ENCODE data around the gene GSS. TPM values are rescaled to one million over a fixed set of nuclear protein-coding genes. Genes with fewer than 3 reads are reported as not detected.

Gene GSS
- polyA plus RNA-seq, 1 experiment: 71.6 TPM

DNA sequence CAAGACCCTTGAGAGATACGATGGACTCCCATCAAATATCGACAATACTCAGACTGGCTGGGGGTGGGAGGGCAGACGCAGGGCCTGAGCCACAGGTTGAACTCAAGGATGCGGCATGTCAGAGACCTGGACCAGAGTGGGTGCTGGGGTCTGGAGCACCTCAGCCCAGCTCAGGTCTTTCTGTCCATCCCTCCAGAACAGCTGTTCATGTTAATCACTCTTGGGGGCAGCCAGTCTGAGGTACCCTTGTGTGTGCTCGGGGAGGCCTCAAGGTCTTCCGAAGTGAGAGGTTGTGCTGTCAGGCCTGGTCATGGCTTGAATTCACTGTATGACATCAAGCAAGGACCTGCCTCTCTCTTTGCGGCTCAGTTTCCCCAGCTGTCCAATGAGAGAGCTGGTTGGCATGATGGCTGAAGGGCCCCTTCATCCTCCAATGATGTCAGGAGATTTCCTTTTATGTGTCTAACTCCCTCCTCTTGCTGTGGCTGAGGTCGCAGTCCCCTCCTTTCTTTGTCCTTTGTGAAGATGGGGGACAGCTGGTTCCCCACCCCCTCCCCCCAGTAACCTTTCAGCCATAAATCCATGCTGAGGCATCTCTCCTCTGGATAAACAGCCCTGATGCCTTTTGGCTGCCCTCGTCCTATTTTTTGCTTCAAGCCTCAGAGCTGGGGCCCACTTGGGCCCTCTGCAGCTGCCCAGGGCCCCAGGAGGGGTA lies 15.4 kb upstream of the GSS start:
- H3K27ac ChIP-seq (ENCODE audit: low read depth, low read length): no peak overlapping the region
- TF ChIP-seq, protein P1, sequence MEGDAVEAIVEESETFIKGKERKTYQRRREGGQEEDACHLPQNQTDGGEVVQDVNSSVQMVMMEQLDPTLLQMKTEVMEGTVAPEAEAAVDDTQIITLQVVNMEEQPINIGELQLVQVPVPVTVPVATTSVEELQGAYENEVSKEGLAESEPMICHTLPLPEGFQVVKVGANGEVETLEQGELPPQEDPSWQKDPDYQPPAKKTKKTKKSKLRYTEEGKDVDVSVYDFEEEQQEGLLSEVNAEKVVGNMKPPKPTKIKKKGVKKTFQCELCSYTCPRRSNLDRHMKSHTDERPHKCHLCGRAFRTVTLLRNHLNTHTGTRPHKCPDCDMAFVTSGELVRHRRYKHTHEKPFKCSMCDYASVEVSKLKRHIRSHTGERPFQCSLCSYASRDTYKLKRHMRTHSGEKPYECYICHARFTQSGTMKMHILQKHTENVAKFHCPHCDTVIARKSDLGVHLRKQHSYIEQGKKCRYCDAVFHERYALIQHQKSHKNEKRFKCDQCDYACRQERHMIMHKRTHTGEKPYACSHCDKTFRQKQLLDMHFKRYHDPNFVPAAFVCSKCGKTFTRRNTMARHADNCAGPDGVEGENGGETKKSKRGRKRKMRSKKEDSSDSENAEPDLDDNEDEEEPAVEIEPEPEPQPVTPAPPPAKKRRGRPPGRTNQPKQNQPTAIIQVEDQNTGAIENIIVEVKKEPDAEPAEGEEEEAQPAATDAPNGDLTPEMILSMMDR (IDR thresholded peaks at IDR 0.05; ENCODE audit: low read depth, low read length): no peak
- ChIA-PET CTCF (interaction anchor here (0.6 to 1.5 kb wide), 3 partner anchors 16 to 714 kb away, joined by 3 to 6 read pairs (median 3); no protein-coding TSS in a partner anchor), POLR2A (no interaction called here)
- no peak overlapping the region for H3K4me3 ChIP-seq (ENCODE audit: low read depth, low read length)
- H3K9me3 ChIP-seq (ENCODE audit: control insufficient read depth, insufficient read depth, low read length): no peaks in the 10 kb centered on the region
- peaks cover 16% of the 10 kb centered on the region for H3K27me3 ChIP-seq (ENCODE audit: control insufficient read depth, insufficient read depth, low read length)
- DNase-seq (ENCODE audit: low read depth, low spot score): no peak

GRCh38 chr20:34970193-34970840 lies 14.7 kb upstream of the GSS start:
- ChIA-PET CTCF (no interaction called here), POLR2A (no interaction called here)
- DNase-seq (ENCODE audit: low read depth, low spot score): no peak
- Histone ChIP-seq H3K4me3 (ENCODE audit: low read depth, low read length) (no peak overlapping the region), H3K27me3 (ENCODE audit: control insufficient read depth, insufficient read depth, low read length) (peaks cover 16% of the 10 kb centered on the region), H3K9me3 (ENCODE audit: control insufficient read depth, insufficient read depth, low read length) (no peaks in the 10 kb centered on the region), H3K27ac (ENCODE audit: low read depth, low read length) (no peak overlapping the region)
- TF ChIP-seq, protein P1 (IDR thresholded peaks at IDR 0.05; ENCODE audit: low read depth, low read length): no peak

GRCh38 chr20:34968042-34968775 lies 12.6 kb upstream of the GSS start:
- H3K27ac ChIP-seq (ENCODE audit: low read depth, low read length): no peak overlapping the region
- no peak for DNase-seq (ENCODE audit: low read depth, low spot score)
- H3K27me3 ChIP-seq (ENCODE audit: control insufficient read depth, insufficient read depth, low read length): peaks cover 14% of the 10 kb centered on the region
- ChIA-PET POLR2A (no interaction called here), CTCF (interaction anchor here (1.3 kb wide), 1 partner anchor 95 kb away, joined by 3 read pairs; no protein-coding TSS in a partner anchor)
- H3K4me3 ChIP-seq (ENCODE audit: low read depth, low read length): no peak overlapping the region
- no peaks in the 10 kb centered on the region for H3K9me3 ChIP-seq (ENCODE audit: control insufficient read depth, insufficient read depth, low read length)
- TF ChIP-seq, protein P1 (IDR thresholded peaks at IDR 0.05; ENCODE audit: low read depth, low read length): no peak

DNA sequence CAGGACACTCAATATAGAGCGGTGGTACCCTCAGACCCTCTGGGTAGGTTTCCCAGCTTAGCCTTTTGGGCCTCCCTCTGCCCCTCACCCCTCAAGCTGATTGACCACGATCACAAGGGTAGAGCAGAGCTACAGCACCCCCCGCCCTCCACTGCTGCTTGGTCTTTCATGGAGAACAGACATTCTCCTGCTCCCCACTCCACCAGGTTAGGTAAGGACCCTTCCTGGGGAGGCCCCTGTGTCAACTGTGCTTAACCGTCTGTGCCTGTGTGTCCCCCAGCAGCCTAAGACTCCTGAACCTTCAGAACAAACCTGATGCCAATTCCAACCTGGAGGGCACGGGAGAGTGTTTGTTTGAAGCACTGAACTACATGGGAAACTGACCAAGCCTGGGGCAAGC lies 11.8 kb upstream of the GSS start:
- H3K9me3 ChIP-seq (ENCODE audit: control insufficient read depth, insufficient read depth, low read length): no peaks in the 10 kb centered on the region
- H3K4me3 ChIP-seq (ENCODE audit: low read depth, low read length): no peak overlapping the region
- peaks cover 9% of the 10 kb centered on the region for H3K27me3 ChIP-seq (ENCODE audit: control insufficient read depth, insufficient read depth, low read length)
- H3K27ac ChIP-seq (ENCODE audit: low read depth, low read length): no peak overlapping the region
- TF ChIP-seq, protein P1 (IDR thresholded peaks at IDR 0.05; ENCODE audit: low read depth, low read length): no peak
- no peak for DNase-seq (ENCODE audit: low read depth, low spot score)
- ChIA-PET POLR2A (no interaction called here), CTCF (no interaction called here)

GRCh38 chr20:34965051-34965450 lies 9.4 kb upstream of the GSS start:
- H3K9me3 ChIP-seq (ENCODE audit: control insufficient read depth, insufficient read depth, low read length): no peaks in the 10 kb centered on the region
- CTCF ChIA-PET: no interaction called here
- H3K27ac ChIP-seq (ENCODE audit: low read depth, low read length): no peak overlapping the region
- no peaks in the 10 kb centered on the region for H3K27me3 ChIP-seq (ENCODE audit: control insufficient read depth, insufficient read depth, low read length)
- H3K4me3 ChIP-seq (ENCODE audit: low read depth, low read length): no peak overlapping the region
- POLR2A ChIA-PET: no interaction called here
- no peak for DNase-seq (ENCODE audit: low read depth, low spot score)
- TF ChIP-seq, protein P1 (IDR thresholded peaks at IDR 0.05; ENCODE audit: low read depth, low read length): no peak

All from AG04450 (cell line).